GM19239 (cell line): ENCODE measurements around the gene GPR35.

ENCODE experiments used
- DNase-seq: peaks from one replicate; pipeline ENCODE4 v3.0.0; 2011; ENCODE audit warnings: low spot score; ENCODE audit not compliant: insufficient read length
- FAIRE-seq: peaks from 2 replicates; lab custom pipeline; 2011; peaks lifted over from hg19 to GRCh38; lab: Jason Lieb, UNC

The GPR35 gene

DNA sequence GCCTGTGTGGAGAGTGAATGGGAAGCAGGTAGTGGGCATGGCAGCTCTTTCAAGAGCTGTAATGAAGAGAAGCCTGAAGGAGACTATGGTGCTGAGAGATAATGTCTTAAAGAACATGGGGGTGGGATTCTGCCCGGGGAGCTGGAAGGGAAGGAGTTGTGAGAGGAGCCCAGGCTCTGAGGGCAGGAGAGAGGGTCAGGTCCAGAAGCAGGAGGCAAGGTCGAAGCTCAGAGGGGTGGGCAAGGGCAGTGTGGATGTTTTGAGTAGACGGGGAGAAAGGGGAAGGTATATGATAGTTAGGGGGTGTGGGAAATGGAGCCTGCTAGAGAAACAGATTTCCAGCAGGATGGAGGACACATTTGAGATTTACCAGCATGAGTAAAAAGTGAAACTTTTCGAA is 36.6 kb upstream of the GPR35 start:
- no peak for DNase-seq
- FAIRE-seq: no peak

DNA sequence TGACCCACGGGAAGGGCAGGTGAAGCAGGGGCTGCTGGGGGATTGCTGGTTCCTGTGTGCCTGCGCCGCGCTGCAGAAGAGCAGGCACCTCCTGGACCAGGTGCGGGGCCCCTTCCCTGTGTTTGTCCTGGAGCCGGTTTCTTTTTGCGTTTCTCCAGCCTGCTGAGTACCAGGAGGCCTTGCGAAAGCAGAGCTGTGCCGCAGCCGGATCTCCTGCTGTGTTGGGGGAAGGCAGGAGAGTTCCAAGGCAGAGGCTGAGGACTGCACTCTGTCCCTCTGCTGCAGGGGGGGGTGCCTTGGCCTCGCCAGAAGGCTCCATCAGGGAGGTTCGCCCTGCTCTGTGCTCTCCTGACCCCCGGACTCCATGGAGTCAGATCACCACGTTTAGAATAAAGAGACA is 35.9 kb upstream of the GPR35 start:
- DNase-seq (no peak), FAIRE-seq (no peak)

DNA sequence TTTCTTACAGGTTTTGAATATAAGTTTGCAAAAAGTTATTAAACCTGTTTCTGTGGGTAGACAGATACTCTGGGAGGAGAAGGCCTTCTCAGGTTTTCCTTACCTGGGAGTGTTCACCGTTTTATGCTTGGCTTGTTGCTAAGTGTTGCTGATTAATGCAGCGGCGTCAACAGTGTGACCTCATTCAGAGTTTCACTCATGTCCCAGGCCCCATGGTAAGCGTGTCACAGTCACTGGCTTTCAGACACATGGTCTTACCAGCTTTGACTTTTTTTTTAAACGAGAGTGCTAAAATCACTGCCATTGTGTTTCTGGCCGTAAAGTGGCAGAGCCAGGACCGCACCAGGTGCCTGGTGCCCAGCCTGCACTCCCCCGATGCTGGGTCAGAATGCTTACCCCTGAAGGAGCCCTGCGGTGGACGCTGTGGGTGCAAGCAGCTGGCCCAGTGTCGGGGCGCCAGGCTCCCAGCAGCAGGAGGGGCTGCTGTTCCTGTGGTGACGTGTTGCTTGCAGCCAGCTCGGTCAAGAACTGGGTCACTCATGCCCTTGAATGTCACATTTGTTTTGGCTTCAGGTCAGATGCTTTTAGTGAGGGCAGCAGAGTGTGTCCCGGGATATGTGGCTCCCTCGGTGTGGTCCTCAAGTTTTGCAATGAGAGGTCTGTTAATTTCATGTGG is 35.3 kb upstream of the GPR35 start:
- no peak for FAIRE-seq

DNA sequence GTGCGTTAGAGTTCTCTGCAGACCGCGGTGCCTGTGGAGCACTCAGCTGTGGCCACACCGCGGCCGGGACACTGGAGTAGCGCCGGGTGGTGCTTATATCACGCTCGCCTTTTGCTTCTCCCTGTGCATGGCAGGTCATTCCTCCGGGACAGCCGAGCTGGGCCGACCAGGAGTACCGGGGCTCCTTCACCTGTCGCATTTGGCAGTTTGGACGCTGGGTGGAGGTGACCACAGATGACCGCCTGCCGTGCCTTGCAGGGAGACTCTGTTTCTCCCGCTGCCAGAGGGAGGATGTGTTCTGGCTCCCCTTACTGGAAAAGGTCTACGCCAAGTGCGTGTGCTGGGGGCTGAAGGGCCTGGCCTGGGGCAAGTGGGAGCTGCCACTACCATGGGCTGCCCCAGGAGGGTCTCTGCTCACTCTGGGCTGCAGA is 34.6 kb upstream of the GPR35 start:
- FAIRE-seq: no peak
- DNase-seq: no peak

More for the DNA sequence above, 35.3 kb upstream of the GPR35 start:
- no peak for DNase-seq

DNA sequence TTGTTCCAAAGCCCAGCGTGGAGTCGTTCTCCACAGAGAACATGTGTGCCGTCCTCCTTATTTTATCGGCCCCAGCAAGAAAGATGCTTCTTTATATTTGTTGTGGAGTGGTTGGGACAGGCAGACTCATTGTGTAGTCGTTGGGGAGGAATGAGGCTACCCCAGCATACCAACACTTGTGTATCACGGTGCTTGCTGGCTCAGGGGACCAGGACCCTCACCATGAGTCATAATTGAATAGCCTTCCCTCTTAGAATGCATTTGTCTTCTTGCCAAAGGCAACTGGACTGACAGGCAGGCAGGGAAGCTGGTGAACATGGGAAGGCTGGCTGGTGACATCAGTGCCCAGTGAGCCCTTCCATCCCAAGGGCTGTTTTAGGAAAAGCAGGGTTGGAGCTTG is 34.1 kb upstream of the GPR35 start:
- no peak for DNase-seq
- no peak for FAIRE-seq

DNA sequence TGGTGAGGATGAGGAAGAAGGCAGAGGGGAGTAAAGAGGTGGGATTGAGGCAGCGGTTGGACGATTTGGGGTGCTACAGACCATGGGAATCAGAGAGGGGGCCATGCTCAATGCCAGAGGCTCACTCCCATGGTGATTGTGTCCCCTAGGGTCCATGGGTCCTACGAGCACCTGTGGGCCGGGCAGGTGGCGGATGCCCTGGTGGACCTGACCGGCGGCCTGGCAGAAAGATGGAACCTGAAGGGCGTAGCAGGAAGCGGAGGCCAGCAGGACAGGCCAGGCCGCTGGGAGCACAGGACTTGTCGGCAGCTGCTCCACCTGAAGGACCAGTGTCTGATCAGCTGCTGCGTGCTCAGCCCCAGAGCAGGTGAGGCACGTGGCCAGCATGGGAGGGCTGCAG is 33.5 kb upstream of the GPR35 start:
- no peak for FAIRE-seq

DNA sequence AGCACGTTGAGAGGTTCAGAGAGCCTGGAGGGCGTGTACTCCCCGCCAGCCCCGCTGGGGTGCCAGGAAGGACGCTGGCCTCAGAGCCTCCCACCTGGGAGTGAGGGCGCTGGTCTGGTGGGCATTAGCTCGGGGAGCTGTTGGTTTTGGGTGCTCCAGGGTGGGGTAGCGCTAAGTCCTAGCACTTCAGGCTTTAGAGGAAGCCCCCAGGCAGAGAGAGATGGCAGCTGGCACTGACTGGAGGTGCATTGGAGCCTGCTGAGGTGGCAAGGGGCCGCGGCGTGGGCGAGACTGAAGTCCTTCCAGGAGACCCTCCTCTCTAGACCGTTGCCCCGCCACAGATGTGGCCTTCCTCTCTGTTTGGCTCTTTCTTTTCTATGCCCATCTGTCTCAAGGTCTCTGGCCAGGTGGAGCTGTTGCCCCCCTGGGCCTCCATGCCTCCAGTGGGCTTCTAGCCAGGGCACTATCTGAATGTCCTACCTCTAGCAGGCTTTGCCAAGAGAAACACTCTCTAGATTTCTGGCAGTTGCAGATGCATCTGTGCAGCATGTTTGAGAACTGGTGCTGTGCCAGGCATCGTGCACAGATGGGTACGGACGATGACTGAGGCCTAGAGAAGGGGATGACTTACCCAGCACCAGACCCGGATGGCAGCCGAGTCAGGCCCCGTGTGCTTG is 32.1 kb upstream of the GPR35 start:
- DNase-seq (no peak), FAIRE-seq (no peak)

More for the DNA sequence above, 33.5 kb upstream of the GPR35 start:
- no peak for DNase-seq

DNA sequence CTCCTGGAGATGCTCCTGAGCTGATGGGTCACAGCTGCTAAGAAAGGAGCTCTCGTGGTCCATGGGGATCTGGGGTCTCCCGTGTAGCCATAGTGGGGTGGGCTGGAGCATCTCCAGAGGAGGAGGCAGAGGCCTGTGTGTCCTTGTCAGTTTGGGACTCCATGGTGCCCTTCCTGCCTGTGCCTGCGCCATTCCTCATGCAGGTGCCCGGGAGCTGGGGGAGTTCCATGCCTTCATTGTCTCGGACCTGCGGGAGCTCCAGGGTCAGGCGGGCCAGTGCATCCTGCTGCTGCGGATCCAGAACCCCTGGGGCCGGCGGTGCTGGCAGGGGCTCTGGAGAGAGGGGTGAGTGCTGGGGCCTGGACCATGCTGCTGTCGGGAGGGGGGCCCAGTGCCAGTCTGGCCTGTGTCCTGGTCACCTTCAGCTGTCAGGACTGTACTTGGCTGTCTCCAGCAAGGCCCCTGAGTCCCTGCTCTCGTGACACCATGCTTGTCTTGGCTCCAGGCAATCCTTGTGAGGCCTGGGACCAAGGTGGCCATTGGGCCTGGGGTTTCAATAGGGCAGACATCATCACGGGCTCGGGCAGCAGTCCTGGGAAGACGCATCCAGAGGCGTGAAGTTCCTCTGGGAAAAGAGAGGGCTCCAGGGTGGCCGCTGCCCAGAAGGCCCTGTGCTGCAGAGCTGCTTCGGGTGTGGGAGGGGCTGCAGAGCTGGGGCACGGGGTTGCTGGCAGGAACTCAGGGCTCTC is 31.4 kb upstream of the GPR35 start:
- DNase-seq: no peak
- no peak for FAIRE-seq

DNA sequence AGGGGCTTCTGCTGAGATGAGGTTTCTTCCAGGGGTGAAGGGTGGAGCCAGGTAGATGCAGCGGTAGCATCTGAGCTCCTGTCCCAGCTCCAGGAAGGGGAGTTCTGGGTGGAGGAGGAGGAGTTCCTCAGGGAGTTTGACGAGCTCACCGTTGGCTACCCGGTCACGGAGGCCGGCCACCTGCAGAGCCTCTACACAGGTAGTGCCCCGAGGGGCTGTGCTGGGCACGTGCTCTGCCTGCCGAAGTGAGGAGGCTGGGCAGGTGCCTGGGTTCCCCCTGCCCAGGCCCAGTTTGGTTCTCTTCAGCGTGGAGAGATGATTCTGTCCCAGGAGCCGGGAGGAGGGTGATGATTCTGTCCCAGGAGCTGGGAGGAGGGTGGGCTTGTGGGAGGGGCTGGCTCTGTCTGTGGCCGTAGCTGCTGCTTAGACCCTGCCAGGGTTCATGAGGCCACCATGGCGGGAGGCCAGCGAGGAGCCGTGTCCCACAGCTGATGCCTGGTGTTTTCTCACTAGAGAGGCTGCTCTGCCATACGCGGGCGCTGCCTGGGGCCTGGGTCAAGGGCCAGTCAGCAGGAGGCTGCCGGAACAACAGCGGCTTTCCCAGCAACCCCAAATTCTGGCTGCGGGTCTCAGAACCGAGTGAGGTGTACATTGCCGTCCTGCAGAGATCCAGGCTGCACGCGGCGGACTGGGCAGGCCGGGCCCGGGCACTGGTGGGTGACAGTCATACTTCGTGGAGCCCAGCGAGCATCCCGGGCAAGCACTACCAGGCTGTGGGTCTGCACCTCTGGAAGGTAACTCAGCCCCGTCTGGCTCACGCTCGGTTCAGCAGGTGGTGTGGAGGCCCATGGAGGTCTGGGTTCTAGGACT is 30.5 kb upstream of the GPR35 start:
- no peak for DNase-seq
- FAIRE-seq: no peak

DNA sequence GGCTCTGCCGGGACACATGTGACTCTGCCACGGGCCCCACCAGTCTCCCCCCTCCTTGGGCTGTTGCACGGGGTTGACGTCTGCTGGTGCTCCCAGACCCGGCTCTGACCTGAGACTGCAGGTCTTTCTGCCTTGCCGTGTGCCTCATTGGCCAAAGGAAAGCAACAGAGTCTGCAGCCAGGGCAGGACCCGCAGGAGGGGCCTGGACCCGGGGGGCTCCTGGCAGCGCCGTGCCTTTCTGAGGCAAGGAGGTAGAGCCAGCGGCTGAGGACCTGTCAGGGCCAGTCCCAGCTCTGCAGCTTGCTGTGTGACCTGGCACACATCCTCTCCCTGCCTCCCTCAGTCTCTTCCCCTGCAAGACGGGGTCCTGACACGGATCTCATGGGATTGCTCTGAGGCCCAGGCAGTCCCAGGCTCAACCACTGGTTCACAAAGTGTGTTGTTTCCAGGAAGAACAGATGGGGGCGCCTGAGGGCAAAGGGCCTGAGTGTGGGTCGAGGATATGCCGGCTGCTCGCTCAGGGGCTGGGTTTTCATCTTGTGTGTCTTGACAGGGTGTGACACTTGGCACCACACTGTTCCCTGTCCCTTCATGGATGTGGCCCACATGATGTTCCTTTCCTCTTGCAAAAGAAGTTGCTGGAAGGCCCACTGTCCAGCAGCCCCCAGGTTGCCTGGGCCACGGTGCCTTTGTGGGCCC is 29.8 kb upstream of the GPR35 start:
- DNase-seq: no peak
- no peak for FAIRE-seq

DNA sequence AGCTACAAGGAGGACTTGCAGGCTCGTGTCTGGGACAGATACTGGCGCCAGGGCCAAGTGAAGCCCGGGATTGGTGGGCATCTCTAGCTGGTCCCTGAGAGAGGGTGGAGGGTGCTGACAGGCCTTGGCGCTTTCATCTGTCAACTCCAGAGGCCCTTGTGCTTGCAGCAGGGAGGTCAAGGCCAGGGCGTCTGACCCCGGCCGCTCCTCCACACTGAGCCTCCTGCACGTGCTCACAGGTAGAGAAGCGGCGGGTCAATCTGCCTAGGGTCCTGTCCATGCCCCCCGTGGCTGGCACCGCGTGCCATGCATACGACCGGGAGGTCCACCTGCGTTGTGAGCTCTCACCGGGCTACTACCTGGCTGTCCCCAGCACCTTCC is 29.2 kb upstream of the GPR35 start:
- DNase-seq: no peak
- no peak for FAIRE-seq

DNA sequence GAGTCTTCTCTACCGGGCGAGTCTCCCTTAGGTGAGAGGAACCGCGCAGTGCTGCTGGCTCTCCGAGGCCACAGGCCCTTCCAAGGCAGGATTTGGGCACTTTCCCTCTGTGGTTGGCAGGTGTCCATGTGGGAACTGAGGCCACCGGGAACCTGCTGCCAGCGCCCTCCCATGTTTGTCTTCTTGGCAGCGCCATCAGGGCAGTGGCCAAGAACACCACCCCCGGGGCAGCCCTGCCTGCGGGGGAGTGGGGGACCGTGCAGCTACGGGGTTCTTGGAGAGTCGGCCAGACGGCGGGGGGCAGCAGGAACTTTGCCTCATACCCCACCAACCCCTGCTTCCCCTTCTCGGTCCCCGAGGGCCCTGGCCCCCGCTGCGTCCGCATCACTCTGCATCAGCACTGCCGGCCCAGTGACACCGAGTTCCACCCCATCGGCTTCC is 28.8 kb upstream of the GPR35 start:
- DNase-seq: no peak
- no peak for FAIRE-seq

DNA sequence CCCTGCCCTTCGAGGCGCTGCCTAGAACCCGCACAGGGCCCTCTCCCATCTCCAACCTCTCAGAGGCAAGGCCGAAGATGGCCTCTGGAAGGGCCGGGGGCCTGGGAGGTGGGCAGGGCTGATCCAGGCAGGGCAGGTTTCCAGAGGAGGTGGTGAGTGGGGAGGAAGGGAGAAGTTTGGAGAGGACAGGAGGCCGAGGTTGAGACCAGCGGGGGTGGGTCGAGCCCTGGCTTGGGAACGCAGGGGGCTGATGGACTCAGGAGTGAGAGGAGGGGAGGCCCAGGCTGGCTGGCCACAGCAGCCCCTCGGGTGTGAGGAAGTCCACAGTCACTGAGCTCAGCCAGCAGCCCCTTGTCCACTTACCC is 28.2 kb upstream of the GPR35 start:
- no peak for FAIRE-seq
- no peak for DNase-seq

DNA sequence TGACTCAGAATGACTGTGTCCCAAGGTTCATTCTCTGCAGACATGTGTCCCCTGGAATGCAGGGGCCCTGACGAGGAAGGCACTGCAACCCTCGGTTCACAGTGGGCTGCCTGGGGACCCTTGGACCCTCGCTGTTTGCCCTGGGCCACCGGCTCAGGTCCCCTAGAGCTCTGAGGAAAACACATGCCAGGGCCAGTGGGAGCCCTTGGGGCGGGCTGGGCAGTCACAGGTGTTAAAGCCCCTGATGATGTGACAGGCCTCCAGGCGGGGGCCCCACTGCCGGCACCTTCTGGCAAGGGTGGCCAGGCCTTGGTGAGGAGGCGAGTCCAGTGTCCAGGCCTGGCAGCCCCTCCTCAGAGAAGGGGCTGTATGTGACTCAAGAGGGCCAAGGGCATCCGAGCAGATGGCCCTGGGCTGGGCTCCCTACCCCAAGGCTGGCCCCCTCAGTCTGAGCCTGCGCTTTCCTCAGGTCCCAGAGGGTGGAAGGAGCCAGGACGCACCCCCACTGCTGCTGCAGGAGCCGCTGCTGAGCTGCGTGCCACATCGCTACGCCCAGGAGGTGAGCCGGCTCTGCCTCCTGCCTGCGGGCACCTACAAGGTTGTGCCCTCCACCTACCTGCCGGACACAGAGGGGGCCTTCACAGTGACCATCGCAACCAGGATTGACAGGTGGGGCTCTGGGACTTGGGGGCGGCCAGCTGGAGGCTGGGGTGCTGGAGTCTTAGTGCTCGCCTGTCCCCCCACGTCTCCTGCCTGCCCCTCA is 27.7 kb upstream of the GPR35 start:
- no peak for FAIRE-seq
- no peak for DNase-seq

DNA sequence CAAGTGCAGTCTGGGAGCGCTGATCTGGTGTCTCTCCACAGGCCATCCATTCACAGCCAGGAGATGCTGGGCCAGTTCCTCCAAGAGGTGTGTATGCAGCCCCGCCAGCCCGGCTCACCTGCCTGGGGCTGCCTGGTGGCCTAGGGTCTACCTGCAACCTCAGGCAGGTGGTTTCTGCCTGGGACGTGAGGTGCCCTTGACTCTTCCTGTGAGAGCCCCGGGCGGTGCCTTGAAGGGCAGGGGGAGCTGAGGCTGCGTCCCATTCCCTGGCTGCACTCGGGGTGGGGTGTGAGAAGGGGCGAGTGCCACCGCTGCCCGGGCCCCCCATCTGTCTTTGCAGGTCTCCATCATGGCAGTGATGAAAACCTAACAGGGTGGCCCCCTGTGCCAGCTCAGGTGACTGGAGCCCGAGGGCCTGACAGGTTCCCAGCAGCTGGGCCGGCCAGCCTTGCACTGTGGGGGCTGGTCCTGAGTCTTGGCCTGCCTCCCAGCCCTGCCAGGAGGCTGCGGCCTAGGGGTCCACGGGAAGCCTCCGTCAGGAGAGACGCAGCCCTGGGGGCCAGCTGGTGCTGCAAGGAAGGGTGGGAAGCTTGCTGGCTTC is 26.9 kb upstream of the GPR35 start:
- DNase-seq: no peak

DNA sequence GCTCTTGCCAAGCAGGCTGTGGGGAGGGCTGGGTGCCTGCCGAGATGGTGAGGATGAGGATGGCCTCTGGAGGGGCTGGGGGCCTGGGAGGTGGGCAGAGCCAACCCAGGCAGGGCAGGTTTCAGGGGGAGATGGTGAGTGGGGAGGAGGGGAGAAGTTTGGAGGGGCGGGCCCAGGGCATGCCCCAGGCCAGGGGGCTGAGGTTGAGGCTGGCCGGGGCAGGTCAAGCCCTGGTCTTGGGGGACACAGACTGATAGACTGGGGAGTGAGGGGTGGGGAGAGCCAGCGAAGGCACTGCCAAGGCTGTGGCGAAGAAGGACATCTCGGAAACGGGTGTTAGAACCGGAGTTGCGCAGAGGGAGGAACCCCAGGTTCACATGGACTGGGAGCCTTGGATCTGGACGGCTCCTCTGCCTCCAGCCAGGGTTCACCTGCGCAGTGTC is 26.1 kb upstream of the GPR35 start:
- no peak for DNase-seq

More for the DNA sequence above, 26.9 kb upstream of the GPR35 start:
- no peak for FAIRE-seq

DNA sequence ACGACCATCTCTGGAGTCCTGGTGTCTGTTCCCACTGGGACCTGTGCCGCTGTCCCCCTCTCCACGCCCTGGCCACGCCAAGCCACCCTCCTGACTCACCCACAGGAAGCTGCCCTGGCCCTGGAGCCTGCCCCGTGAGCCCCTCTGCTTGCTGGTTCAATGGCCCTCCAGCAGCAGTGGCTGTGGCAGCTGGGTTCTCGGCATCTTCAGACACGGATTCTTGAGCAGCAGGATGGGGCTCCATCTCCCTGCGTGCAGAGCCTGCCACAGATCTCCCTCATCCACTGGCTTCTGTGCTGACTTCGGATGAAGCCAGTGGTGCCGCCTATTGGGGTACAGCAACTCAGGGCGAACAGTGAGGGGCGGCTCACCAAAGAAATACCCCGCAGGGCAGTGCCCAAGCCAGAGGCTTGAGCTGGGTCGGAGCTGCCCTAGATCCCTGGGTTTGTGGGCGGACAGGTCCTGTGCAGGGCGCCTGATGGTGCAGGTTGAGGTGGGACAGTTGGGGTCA is 24.8 kb upstream of the GPR35 start:
- FAIRE-seq (no peak), DNase-seq (no peak)

More for the DNA sequence above, 26.1 kb upstream of the GPR35 start:
- FAIRE-seq: no peak

DNA sequence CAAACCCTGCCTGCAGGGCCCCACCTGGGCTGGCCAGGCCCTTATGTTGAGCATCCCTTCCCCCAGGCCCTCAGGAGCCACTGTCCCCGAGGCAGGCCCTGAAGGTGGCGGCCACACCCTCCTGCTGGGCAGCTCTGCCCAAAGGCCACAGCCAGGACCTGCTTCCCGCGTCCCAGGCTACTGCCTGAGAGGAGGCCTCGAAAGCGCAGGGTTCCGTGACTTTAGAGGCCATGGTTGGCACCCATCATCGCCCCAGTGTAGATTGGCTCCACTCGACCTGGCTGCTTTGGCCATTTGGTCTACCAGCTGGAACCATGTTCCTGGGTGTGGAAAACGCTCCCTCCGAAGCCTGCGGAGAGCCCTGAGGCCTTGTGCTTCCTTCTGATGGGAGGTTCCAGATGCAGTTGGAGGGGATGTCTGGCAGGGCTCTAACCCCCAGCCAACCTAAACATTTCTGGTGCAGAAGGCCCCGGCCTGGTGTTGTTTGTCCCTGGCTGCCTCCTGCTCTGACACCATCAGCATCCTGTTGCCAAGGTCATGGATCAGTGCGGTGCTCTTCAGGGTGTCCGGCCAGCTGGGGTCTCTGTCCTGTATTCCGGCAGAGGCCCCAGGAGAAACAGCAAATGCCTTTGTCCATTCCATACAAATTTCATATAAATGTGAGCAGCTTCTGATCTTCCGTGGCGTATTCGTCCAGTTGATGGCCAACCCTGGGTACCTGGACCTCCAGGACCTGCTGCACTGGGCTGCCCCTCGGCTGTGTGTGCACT is 24.0 kb upstream of the GPR35 start:
- FAIRE-seq: no peak
- no peak for DNase-seq
